K562 (cell line): ENCODE data around the gene KRT83. TPM values are rescaled to one million over a fixed set of nuclear protein-coding genes. Genes with fewer than 3 reads are reported as not detected.

Experiments used
- CREM ChIP-seq: IDR thresholded peaks from 2 replicates; pipeline ENCODE4 v1.6.1; 2014; ENCODE audit warnings: antibody characterized with exemption, low read depth
- EP300 ChIP-seq: IDR thresholded peaks from 2 replicates; pipeline ENCODE4 v1.6.1; 2012; ENCODE audit warnings: low read length, improper control_type of control experiment
- NFE2 ChIP-seq: IDR thresholded peaks from 2 replicates; pipeline ENCODE4 v1.6.1; 2014; ENCODE audit warnings: antibody characterized with exemption, low read depth
- NR2C1 ChIP-seq, 2 experiments: fragments of 450-650 bp; IDR thresholded peaks; 2 replicates each; pipeline ENCODE4 v1.6.1; 2017; ENCODE audit warnings: mild to moderate bottlenecking in 2 of 2, antibody characterized with exemption in 1 of 2, inconsistent platforms in 1 of 2, missing compliant biosample characterization in 1 of 2, missing genetic modification characterization in 1 of 2
- ZC3H11A ChIP-seq: IDR thresholded peaks from 2 replicates; pipeline ENCODE4 v1.6.1; 2012; ENCODE audit warnings: low read depth, low read length, improper control_type of control experiment
- ZNF584 ChIP-seq: fragments of 200-800 bp; sonication (Bioruptor generic); IDR thresholded peaks from 2 replicates; pipeline ENCODE4 v1.6.1; 2016; ENCODE audit warnings: low read depth, mild to moderate bottlenecking, missing genetic modification characterization, missing compliant biosample characterization
- polyA plus RNA-seq, 8 experiments: library from polyadenylated mRNA; depleted of rRNA in 4 of 8; stranded (reverse) in 5 of 8; unstranded in 3 of 8; fragments of >200 nt; fragmentation: Nextera tagmentation in 2 of 8; fragmentation: Illumina TruSeq in 1 of 8; extraction: Ambion mirVana in 2 of 8; extraction: Trizol in 1 of 8; gene quantifications; 2 replicates each; pipeline versions ENCODE4 v1.2.1 to v1.2.3, GENCODE V29; 2011 to 2014; ENCODE audit warnings: inconsistent platforms in 1 of 8, missing spikeins in 1 of 8
- total RNA-seq, 7 experiments: library from RNA; depleted of rRNA in 6 of 7; stranded (reverse); fragments of >200 nt in 6 of 7; fragmentation: Illumina TruSeq in 2 of 7; extraction: Trizol in 2 of 7; gene quantifications; 2 replicates each; pipeline versions ENCODE4 v1.2.1 to v1.2.3, GENCODE V29; 2011 to 2021; ENCODE audit warnings: low replicate concordance in 1 of 7
- TF ChIP-seq, protein P1 (sequence below), 2 experiments: fragments of 450-650 bp; formaldehyde crosslinking in 1 of 2; IDR thresholded peaks; 2 replicates each; pipeline versions ENCODE4 v1.4.0 to v1.6.1; 2014 to 2020; ENCODE audit warnings: mild to moderate bottlenecking in 2 of 2, borderline replicate concordance in 1 of 2, low read depth in 1 of 2
- TF ChIP-seq, protein P2 (sequence below): fragments of 200-800 bp; sonication (Bioruptor generic); IDR thresholded peaks from 2 replicates; pipeline ENCODE4 v1.6.1; 2017; ENCODE audit warnings: missing genetic modification characterization, missing compliant biosample characterization
- TF ChIP-seq, protein P3 (sequence below): fragments of 450-650 bp; formaldehyde crosslinking; IDR thresholded peaks from 2 replicates; pipeline ENCODE4 v1.4.0; 2020; ENCODE audit warnings: mild to moderate bottlenecking, moderate library complexity
- TF ChIP-seq, protein P4 (sequence below), 2 experiments: fragments of 150-350 bp in 1 of 2; IDR thresholded peaks; 2 replicates each; pipeline ENCODE4 v1.6.1; 2012 to 2016; ENCODE audit warnings: low read depth in 2 of 2, low read length in 2 of 2, mild to moderate bottlenecking in 1 of 2, moderate library complexity in 1 of 2

The KRT83 gene
- total and polyA plus RNA-seq, 9 of the 15 experiments (the other 6 are each of a cell fraction or from before 2014, with no cell fraction given): not detected

DNA sequence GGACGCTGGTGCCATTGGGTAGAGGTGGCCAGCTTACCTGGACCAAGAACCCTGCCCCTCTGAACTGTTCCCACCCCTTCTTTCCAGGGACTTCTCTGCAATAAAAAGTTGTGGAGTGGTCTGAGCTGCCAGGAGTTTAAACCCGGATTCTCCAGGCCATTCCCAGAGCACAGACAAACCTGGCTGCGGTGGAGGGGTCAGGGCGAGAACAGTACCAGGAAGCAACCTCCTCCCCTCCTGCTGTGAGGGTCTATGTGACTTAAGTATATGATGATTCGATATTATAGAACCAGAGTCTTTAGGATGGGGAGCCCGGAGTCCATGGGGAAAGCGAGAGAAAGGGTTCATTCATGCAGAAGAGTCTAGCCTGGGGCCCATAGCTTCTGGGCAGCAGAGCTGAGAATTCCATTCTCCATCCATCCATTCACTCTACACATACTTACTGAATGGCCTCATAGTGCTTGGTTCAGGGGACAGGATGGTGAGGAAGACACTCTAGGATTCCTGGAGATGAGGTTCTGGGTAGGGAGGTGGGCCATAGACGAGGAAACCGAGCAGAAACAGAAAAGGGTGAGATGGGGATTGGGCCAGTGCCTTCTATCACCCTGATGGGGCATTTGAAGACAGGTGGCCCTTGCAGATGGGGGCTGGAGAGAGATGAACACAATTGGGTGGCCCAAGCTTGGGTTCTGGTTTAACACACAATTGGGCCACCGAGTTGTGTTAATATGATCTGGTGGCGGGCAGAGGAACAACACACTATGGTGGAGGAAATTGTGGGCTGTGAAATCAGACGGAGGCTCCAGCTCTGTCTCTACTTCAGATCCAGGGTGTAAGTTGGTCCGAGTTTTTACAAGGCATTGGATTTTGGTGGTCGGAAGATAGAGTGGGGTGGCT lies 41.5 kb downstream of the KRT83 start (continued):
- TF ChIP-seq, protein P1, sequence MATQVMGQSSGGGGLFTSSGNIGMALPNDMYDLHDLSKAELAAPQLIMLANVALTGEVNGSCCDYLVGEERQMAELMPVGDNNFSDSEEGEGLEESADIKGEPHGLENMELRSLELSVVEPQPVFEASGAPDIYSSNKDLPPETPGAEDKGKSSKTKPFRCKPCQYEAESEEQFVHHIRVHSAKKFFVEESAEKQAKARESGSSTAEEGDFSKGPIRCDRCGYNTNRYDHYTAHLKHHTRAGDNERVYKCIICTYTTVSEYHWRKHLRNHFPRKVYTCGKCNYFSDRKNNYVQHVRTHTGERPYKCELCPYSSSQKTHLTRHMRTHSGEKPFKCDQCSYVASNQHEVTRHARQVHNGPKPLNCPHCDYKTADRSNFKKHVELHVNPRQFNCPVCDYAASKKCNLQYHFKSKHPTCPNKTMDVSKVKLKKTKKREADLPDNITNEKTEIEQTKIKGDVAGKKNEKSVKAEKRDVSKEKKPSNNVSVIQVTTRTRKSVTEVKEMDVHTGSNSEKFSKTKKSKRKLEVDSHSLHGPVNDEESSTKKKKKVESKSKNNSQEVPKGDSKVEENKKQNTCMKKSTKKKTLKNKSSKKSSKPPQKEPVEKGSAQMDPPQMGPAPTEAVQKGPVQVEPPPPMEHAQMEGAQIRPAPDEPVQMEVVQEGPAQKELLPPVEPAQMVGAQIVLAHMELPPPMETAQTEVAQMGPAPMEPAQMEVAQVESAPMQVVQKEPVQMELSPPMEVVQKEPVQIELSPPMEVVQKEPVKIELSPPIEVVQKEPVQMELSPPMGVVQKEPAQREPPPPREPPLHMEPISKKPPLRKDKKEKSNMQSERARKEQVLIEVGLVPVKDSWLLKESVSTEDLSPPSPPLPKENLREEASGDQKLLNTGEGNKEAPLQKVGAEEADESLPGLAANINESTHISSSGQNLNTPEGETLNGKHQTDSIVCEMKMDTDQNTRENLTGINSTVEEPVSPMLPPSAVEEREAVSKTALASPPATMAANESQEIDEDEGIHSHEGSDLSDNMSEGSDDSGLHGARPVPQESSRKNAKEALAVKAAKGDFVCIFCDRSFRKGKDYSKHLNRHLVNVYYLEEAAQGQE (IDR thresholded peaks at IDR 0.05; ENCODE audit: borderline replicate concordance): no peak
- TF ChIP-seq, protein P1 (CRISPR knock-in tag; IDR thresholded peaks at IDR 0.05; ENCODE audit: low read depth): peak; percentile 5; the same call in 1 of the 2 replicates
- TF ChIP-seq, protein P2, sequence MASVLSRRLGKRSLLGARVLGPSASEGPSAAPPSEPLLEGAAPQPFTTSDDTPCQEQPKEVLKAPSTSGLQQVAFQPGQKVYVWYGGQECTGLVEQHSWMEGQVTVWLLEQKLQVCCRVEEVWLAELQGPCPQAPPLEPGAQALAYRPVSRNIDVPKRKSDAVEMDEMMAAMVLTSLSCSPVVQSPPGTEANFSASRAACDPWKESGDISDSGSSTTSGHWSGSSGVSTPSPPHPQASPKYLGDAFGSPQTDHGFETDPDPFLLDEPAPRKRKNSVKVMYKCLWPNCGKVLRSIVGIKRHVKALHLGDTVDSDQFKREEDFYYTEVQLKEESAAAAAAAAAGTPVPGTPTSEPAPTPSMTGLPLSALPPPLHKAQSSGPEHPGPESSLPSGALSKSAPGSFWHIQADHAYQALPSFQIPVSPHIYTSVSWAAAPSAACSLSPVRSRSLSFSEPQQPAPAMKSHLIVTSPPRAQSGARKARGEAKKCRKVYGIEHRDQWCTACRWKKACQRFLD (CRISPR knock-in tag): peak; percentile 86; the same call in 1 of the 2 replicates
- TF ChIP-seq, protein P3, sequence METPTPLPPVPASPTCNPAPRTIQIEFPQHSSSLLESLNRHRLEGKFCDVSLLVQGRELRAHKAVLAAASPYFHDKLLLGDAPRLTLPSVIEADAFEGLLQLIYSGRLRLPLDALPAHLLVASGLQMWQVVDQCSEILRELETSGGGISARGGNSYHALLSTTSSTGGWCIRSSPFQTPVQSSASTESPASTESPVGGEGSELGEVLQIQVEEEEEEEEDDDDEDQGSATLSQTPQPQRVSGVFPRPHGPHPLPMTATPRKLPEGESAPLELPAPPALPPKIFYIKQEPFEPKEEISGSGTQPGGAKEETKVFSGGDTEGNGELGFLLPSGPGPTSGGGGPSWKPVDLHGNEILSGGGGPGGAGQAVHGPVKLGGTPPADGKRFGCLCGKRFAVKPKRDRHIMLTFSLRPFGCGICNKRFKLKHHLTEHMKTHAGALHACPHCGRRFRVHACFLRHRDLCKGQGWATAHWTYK (CRISPR knock-in tag): 0 out of 2 replicates have a peak, but pooled peaks have one; percentile 55
- TF ChIP-seq ZC3H11A (no peak), ZNF584 (CRISPR knock-in tag) (peak; percentile 58; the same call in 1 of the 2 replicates), NFE2 (no peak), NR2C1 (IDR thresholded peaks at IDR 0.05) (no peak), NR2C1 (tag; IDR thresholded peaks at IDR 0.05) (0 out of 2 replicates have a peak, but pooled peaks have one; percentile 8), CREM (no peak), EP300 (no peak)
- TF ChIP-seq, protein P4, sequence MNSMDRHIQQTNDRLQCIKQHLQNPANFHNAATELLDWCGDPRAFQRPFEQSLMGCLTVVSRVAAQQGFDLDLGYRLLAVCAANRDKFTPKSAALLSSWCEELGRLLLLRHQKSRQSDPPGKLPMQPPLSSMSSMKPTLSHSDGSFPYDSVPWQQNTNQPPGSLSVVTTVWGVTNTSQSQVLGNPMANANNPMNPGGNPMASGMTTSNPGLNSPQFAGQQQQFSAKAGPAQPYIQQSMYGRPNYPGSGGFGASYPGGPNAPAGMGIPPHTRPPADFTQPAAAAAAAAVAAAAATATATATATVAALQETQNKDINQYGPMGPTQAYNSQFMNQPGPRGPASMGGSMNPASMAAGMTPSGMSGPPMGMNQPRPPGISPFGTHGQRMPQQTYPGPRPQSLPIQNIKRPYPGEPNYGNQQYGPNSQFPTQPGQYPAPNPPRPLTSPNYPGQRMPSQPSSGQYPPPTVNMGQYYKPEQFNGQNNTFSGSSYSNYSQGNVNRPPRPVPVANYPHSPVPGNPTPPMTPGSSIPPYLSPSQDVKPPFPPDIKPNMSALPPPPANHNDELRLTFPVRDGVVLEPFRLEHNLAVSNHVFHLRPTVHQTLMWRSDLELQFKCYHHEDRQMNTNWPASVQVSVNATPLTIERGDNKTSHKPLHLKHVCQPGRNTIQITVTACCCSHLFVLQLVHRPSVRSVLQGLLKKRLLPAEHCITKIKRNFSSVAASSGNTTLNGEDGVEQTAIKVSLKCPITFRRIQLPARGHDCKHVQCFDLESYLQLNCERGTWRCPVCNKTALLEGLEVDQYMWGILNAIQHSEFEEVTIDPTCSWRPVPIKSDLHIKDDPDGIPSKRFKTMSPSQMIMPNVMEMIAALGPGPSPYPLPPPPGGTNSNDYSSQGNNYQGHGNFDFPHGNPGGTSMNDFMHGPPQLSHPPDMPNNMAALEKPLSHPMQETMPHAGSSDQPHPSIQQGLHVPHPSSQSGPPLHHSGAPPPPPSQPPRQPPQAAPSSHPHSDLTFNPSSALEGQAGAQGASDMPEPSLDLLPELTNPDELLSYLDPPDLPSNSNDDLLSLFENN (IDR thresholded peaks at IDR 0.05; ENCODE audit: low read depth in 2 of 2, low read length in 2 of 2): no peak
